Measurements from ENCODE around the gene OSER1. TPM values are rescaled to one million over a fixed set of nuclear protein-coding genes. Genes with fewer than 3 reads are reported as not detected.
A peak's percentile ranks its signal among the peaks of the same experiment; 100 is the strongest.

OSER1 gene
- total RNA-seq, 1 experiment from 2014 or later: 35.7 TPM

- H3K27me3 ChIP-seq (ENCODE audit: insufficient read depth, low read length): no peaks in the 10 kb centered on the region
- H4K8ac ChIP-seq (replicated peaks; ENCODE audit: insufficient read length, low read depth, low read length): no peak overlapping the region
- H3K27ac ChIP-seq (ENCODE audit: insufficient read length, low read depth, low read length): no peak overlapping the region
- no peak overlapping the region for H3K9ac ChIP-seq (ENCODE audit: extremely low read depth, insufficient read length, low read length)
- no peaks in the 10 kb centered on the region for H3K79me1 ChIP-seq (ENCODE audit: insufficient read depth, low read depth, low read length, poor library complexity, severe bottlenecking)
- no peaks in the 10 kb centered on the region for H3K23me2 ChIP-seq (ENCODE audit: insufficient read length, low read depth, low read length, poor library complexity, severe bottlenecking)
- H3K4me1 ChIP-seq (ENCODE audit: insufficient read depth, low read length): no peaks in the 10 kb centered on the region
- H3K4me3 Mint-ChIP-seq: no peak overlapping the region
- H3K9me3 ChIP-seq (ENCODE audit: control insufficient read depth, low read depth, low read length): no peaks in the 10 kb centered on the region
- no peak overlapping the region for H2BK15ac ChIP-seq (ENCODE audit: low read depth, low read length)
- H3K23ac ChIP-seq (ENCODE audit: insufficient read length, low read depth, low read length): no peak overlapping the region
- TF ChIP-seq CTCF (conservative IDR thresholded peaks at IDR 0.05): no peak
- H3K14ac ChIP-seq (ENCODE audit: insufficient read depth, low read length): no peak overlapping the region
- no peaks in the 10 kb centered on the region for H4K20me1 ChIP-seq (ENCODE audit: control insufficient read depth, insufficient read depth, insufficient read length)
- no peak overlapping the region for H4K91ac ChIP-seq (ENCODE audit: insufficient read length, low read depth, low read length)
- H2BK5ac ChIP-seq (ENCODE audit: insufficient read length, low read length): no peak overlapping the region
- H3T11ph ChIP-seq (ENCODE audit: low read length): no peak overlapping the region
- H2AFZ ChIP-seq (ENCODE audit: low read length): no peak overlapping the region
- H3K18ac ChIP-seq (ENCODE audit: insufficient read length, low read depth, low read length): no peak overlapping the region
- H3K4ac ChIP-seq (ENCODE audit: low read depth, low read length): no peak overlapping the region
- no peak overlapping the region for H2BK12ac ChIP-seq (ENCODE audit: insufficient read length, low read depth, low read length)
- H3K27ac Mint-ChIP-seq: peak overlapping the region in 1 of 3 experiments; percentile 11; a peak in 1 of 7 replicates
- peaks cover 0 to 2% of the 10 kb centered on the region in 2 experiments; a peak in 1 of 5 replicates for H3K9me3 Mint-ChIP-seq
- H3K4me2 ChIP-seq (ENCODE audit: insufficient read depth, insufficient read length, low read length): no peak overlapping the region
- peaks cover 0 to 5% of the 10 kb centered on the region in 2 experiments; a peak in 2 of 4 replicates for H3K4me1 Mint-ChIP-seq
- H3K36me3 Mint-ChIP-seq (ENCODE audit: insufficient read depth in 1 of 3, low read depth in 3 of 3): no peaks in the 10 kb centered on the region
- no peaks in the 10 kb centered on the region for H3K79me2 ChIP-seq (ENCODE audit: insufficient read depth, low read length)
- H2AK5ac ChIP-seq (ENCODE audit: insufficient read length, low read length): no peak overlapping the region
- no peak overlapping the region for H4K5ac ChIP-seq (ENCODE audit: insufficient read length, low read depth, low read length)
- H3K27me3 Mint-ChIP-seq (ENCODE audit: low read depth): peaks cover 4% of the 10 kb centered on the region
- WGBS (ENCODE audit: extremely low coverage, insufficient read length, low lambda C conversion rate): no CpG with 5 or more reads among the region's 6 CpGs
- H2BK20ac ChIP-seq (ENCODE audit: low read depth, low read length, poor library complexity, severe bottlenecking): no peak overlapping the region
- H3K56ac ChIP-seq (ENCODE audit: insufficient read length, low read depth, low read length): no peak overlapping the region
- no peak for DNase-seq
- H2BK120ac ChIP-seq (ENCODE audit: low read depth, low read length, poor library complexity, severe bottlenecking): no peak overlapping the region
Measured at GRCh38 chr20:44171775-44172571, 38.6 kb downstream of the OSER1 start.
